Measurements from ENCODE around the gene LIX1L. TPM values are rescaled to one million over a fixed set of nuclear protein-coding genes. Genes with fewer than 3 reads are reported as not detected.
A peak's percentile ranks its signal among the peaks of the same experiment; 100 is the strongest.

LIX1L gene
- total and polyA plus RNA-seq, 2 of the 13 experiments (the other 11 are each of a cell fraction or from before 2014, with no cell fraction given), result 8.1 to 24.9 TPM

DNA sequence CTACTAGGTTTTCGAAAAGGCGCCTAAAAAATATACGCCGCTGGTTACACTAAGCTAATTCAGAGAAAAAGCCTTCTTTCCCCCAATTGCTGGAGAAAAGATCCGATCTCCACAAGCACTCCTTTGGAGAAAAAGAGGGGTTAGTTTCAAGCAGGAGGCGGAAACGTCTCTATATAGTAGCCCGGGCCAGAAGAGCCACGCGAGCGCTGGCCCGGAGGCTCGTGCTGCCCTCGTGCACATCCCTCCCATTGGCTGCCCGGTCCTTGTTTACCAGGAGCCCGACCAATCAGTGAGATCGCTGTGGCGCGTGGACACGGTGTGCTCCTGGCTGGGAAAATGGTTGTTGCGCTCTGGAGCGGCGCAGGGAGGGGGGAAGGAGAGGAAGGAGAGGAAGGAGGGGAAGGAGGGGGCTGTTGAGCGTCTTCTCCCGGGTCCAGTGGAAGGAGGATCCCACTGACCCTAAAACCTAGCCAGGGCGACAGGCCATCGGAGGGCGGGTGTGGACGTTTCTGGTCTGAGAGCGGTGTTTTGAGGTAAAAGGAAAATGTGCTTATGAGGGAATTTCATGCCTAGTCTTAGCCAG lies 38.7 kb upstream of the LIX1L start, which contains the start of gene TXNIP (continued):
- TF ChIP-seq SIN3A (IDR thresholded peaks at IDR 0.05; ENCODE audit: borderline replicate concordance, low read depth, low read length) (peak; percentile 94; the same call in 1 of the 2 replicates), SIN3B (IDR thresholded peaks at IDR 0.05; ENCODE audit: low read length) (0 out of 2 replicates have a peak, but pooled peaks have one; percentile 57), BORCS8-MEF2B (CRISPR knock-in tag; IDR thresholded peaks at IDR 0.05) (peak; percentile 83), ZSCAN22 (CRISPR knock-in tag; IDR thresholded peaks at IDR 0.05) (no peak), ISL2 (CRISPR knock-in tag; IDR thresholded peaks at IDR 0.05) (peak; percentile 79), ZFY (CRISPR knock-in tag; IDR thresholded peaks at IDR 0.05) (peak; percentile 64), ZNF253 (CRISPR knock-in tag; IDR thresholded peaks at IDR 0.05; ENCODE audit: borderline replicate concordance) (peak; percentile 87; the same call in 1 of the 2 replicates), ZNF337 (CRISPR knock-in tag; IDR thresholded peaks at IDR 0.05; ENCODE audit: borderline replicate concordance, low read depth) (no peak), GABPB1 (CRISPR knock-in tag; IDR thresholded peaks at IDR 0.05) (peak; percentile 79), NR2C2 (CRISPR knock-in tag; IDR thresholded peaks at IDR 0.05; ENCODE audit: borderline replicate concordance) (peak; percentile 46; the same call in 1 of the 2 replicates), HES4 (CRISPR knock-in tag; IDR thresholded peaks at IDR 0.05; ENCODE audit: borderline replicate concordance) (peak; percentile 80; the same call in 1 of the 2 replicates), PAF1 (CRISPR knock-in tag; IDR thresholded peaks at IDR 0.05) (no peak), KLF9 (CRISPR knock-in tag; IDR thresholded peaks at IDR 0.05; ENCODE audit: low read depth) (peak; percentile 25; the same call in 1 of the 2 replicates)
- TF ChIP-seq, protein P1, sequence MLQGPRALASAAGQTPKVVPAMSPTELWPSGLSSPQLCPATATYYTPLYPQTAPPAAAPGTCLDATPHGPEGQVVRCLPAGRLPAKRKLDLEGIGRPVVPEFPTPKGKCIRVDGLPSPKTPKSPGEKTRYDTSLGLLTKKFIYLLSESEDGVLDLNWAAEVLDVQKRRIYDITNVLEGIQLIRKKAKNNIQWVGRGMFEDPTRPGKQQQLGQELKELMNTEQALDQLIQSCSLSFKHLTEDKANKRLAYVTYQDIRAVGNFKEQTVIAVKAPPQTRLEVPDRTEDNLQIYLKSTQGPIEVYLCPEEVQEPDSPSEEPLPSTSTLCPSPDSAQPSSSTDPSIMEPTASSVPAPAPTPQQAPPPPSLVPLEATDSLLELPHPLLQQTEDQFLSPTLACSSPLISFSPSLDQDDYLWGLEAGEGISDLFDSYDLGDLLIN (CRISPR knock-in tag; IDR thresholded peaks at IDR 0.05; ENCODE audit: borderline replicate concordance), result no peak
- TF ChIP-seq, protein P2, sequence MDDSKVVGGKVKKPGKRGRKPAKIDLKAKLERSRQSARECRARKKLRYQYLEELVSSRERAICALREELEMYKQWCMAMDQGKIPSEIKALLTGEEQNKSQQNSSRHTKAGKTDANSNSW (CRISPR knock-in tag; IDR thresholded peaks at IDR 0.05; ENCODE audit: borderline replicate concordance), result no peak
- TF ChIP-seq, protein P3, sequence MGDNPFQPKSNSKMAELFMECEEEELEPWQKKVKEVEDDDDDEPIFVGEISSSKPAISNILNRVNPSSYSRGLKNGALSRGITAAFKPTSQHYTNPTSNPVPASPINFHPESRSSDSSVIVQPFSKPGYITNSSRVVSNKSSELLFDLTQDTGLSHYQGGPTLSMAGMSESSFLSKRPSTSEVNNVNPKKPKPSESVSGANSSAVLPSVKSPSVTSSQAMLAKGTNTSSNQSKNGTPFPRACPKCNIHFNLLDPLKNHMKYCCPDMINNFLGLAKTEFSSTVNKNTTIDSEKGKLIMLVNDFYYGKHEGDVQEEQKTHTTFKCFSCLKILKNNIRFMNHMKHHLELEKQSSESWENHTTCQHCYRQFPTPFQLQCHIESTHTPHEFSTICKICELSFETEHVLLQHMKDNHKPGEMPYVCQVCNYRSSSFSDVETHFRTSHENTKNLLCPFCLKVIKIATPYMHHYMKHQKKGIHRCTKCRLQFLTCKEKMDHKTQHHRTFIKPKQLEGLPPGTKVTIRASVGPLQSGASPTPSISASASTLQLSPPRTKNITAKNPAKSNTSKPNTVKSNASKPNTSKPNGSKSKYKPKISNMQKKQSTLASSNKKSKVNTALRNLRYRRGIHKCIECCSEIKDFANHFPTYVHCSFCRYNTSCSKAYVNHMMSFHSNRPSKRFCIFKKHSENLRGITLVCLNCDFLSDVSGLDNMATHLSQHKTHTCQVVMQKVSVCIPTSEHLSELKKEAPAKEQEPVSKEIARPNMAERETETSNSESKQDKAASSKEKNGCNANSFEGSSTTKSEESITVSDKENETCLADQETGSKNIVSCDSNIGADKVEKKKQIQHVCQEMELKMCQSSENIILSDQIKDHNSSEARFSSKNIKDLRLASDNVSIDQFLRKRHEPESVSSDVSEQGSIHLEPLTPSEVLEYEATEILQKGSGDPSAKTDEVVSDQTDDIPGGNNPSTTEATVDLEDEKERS (CRISPR knock-in tag; IDR thresholded peaks at IDR 0.05), result peak; percentile 89; the same call in 1 of the 2 replicates
- TF ChIP-seq, protein P4, sequence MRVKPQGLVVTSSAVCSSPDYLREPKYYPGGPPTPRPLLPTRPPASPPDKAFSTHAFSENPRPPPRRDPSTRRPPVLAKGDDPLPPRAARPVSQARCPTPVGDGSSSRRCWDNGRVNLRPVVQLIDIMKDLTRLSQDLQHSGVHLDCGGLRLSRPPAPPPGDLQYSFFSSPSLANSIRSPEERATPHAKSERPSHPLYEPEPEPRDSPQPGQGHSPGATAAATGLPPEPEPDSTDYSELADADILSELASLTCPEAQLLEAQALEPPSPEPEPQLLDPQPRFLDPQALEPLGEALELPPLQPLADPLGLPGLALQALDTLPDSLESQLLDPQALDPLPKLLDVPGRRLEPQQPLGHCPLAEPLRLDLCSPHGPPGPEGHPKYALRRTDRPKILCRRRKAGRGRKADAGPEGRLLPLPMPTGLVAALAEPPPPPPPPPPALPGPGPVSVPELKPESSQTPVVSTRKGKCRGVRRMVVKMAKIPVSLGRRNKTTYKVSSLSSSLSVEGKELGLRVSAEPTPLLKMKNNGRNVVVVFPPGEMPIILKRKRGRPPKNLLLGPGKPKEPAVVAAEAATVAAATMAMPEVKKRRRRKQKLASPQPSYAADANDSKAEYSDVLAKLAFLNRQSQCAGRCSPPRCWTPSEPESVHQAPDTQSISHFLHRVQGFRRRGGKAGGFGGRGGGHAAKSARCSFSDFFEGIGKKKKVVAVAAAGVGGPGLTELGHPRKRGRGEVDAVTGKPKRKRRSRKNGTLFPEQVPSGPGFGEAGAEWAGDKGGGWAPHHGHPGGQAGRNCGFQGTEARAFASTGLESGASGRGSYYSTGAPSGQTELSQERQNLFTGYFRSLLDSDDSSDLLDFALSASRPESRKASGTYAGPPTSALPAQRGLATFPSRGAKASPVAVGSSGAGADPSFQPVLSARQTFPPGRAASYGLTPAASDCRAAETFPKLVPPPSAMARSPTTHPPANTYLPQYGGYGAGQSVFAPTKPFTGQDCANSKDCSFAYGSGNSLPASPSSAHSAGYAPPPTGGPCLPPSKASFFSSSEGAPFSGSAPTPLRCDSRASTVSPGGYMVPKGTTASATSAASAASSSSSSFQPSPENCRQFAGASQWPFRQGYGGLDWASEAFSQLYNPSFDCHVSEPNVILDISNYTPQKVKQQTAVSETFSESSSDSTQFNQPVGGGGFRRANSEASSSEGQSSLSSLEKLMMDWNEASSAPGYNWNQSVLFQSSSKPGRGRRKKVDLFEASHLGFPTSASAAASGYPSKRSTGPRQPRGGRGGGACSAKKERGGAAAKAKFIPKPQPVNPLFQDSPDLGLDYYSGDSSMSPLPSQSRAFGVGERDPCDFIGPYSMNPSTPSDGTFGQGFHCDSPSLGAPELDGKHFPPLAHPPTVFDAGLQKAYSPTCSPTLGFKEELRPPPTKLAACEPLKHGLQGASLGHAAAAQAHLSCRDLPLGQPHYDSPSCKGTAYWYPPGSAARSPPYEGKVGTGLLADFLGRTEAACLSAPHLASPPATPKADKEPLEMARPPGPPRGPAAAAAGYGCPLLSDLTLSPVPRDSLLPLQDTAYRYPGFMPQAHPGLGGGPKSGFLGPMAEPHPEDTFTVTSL (CRISPR knock-in tag; IDR thresholded peaks at IDR 0.05; ENCODE audit: borderline replicate concordance), result peak; percentile 78; the same call in 1 of the 2 replicates
- TF ChIP-seq, protein P5, sequence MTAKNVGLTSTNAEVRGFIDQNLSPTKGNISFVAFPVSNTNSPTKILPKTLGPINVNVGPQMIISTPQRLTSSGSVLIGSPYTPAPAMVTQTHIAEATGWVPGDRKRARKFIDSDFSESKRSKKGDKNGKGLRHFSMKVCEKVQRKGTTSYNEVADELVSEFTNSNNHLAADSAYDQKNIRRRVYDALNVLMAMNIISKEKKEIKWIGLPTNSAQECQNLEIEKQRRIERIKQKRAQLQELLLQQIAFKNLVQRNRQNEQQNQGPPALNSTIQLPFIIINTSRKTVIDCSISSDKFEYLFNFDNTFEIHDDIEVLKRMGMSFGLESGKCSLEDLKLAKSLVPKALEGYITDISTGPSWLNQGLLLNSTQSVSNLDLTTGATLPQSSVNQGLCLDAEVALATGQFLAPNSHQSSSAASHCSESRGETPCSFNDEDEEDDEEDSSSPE (CRISPR knock-in tag; IDR thresholded peaks at IDR 0.05), result peak; percentile 62

Measured in HepG2 (cell line).